Muscle layer of duodenum (tissue), 2 donors: Measurements from ENCODE around the gene ATG4B.
"Not testable (repeated sequence)": the region's sequence is repeated elsewhere in the genome, so short reads cannot be mapped to it uniquely, and the experiment has no call there.

ENCODE experiments used
- H3K27ac ChIP-seq: one replicate; pipeline ENCODE4 v1.7.0; 2013; ENCODE audit warnings: mild to moderate bottlenecking, low read length
- H3K27me3 ChIP-seq: one replicate; pipeline ENCODE4 v1.7.0; 2013; ENCODE audit warnings: low read depth, mild to moderate bottlenecking, control low read depth, low read length
- H3K36me3 ChIP-seq, 2 donors: one replicate each; pipeline ENCODE4 v1.7.0; 2013; ENCODE audit warnings: low read length in 2 of 2, control low read depth in 1 of 2, mild to moderate bottlenecking in 1 of 2; ENCODE audit not compliant: insufficient read depth in 2 of 2, control insufficient read depth in 1 of 2
- H3K4me1 ChIP-seq, 2 donors: one replicate each; pipeline ENCODE4 v1.7.0; 2013; ENCODE audit warnings: low read length in 2 of 2, mild to moderate bottlenecking in 2 of 2, control low read depth in 1 of 2, moderate library complexity in 1 of 2; ENCODE audit not compliant: insufficient read depth in 2 of 2, control insufficient read depth in 1 of 2
- H3K4me3 ChIP-seq, 2 donors: one replicate each; pipeline ENCODE4 v1.7.0; 2013; ENCODE audit warnings: low read length in 2 of 2, low read depth in 1 of 2, mild to moderate bottlenecking in 1 of 2
- H3K9me3 ChIP-seq, 2 donors: one replicate each; pipeline ENCODE4 v1.7.0; 2013; ENCODE audit warnings: low read length in 2 of 2, control low read depth in 1 of 2, mild to moderate bottlenecking in 1 of 2; ENCODE audit not compliant: control insufficient read depth in 1 of 2
- donor health status: healthy.

Gene ATG4B

GRCh38 chr2:241637018-241637794, at the start of gene ATG4B, which contains the start of gene THAP4:
ATG4B (plus strand) TSS chr2:241637693; CDS start chr2:241637715, 22 bp downstream.
THAP4 (minus strand) TSS chr2:241637158; CDS start chr2:241637017, 141 bp downstream.
- peaks cover 12 to 17% of the 10 kb centered on the region in 2 donors for H3K36me3 ChIP-seq
- H3K9me3 ChIP-seq, result no peaks in the 10 kb centered on the region
- no peaks in the 10 kb centered on the region for H3K27me3 ChIP-seq
- H3K4me1 ChIP-seq, result peaks cover 9 to 57% of the 10 kb centered on the region in 2 donors
- H3K4me3 ChIP-seq, result peak within 1 kb of the TSS; percentile 68 to 86
- H3K27ac ChIP-seq, result peak within 1 kb of the TSS; percentile 92

- not testable (repeated sequence) for H3K27me3 ChIP-seq, H3K27ac ChIP-seq
- peaks cover 20 to 22% of the 10 kb centered on the region in 2 donors for H3K9me3 ChIP-seq
Measured at GRCh38 chr2:241589863-241590262, 47.6 kb upstream of the ATG4B start.

GRCh38 chr2:241590496-241591455, 46.7 kb upstream of the ATG4B start:
- H3K36me3 ChIP-seq, result peaks cover 15 to 55% of the 10 kb centered on the region in 2 donors

More at GRCh38 chr2:241589863-241590262, 47.6 kb upstream of the ATG4B start:
- H3K4me1 ChIP-seq, H3K4me3 ChIP-seq: not testable (repeated sequence)
- peaks cover 17 to 62% of the 10 kb centered on the region in 2 donors for H3K36me3 ChIP-seq

GRCh38 chr2:241592126-241592845, 45.2 kb upstream of the ATG4B start:
- Histone ChIP-seq H3K9me3 (peaks cover under 1 to 10% of the 10 kb centered on the region in 2 donors), H3K4me3 (no peak overlapping the region), H3K4me1 (no peaks in the 10 kb centered on the region), H3K36me3 (peaks cover 16 to 41% of the 10 kb centered on the region in 2 donors), H3K27ac (no peak overlapping the region), H3K27me3 (no peaks in the 10 kb centered on the region)

More at GRCh38 chr2:241590496-241591455, 46.7 kb upstream of the ATG4B start:
- H3K27me3 ChIP-seq, H3K4me3 ChIP-seq, H3K27ac ChIP-seq, H3K4me1 ChIP-seq: not testable (repeated sequence)
- H3K9me3 ChIP-seq, result peaks cover 12 to 22% of the 10 kb centered on the region in 2 donors

GRCh38 chr2:241593271-241593670, 44.2 kb upstream of the ATG4B start:
- no peak overlapping the region for H3K27ac ChIP-seq
- peaks cover 18 to 36% of the 10 kb centered on the region in 2 donors for H3K36me3 ChIP-seq

GRCh38 chr2:241595600-241596140, 41.8 kb upstream of the ATG4B start:
- Histone ChIP-seq H3K4me1 (no peaks in the 10 kb centered on the region), H3K36me3 (peaks cover 10 to 37% of the 10 kb centered on the region in 2 donors), H3K27me3 (no peaks in the 10 kb centered on the region), H3K4me3 (no peak overlapping the region), H3K27ac (no peak overlapping the region), H3K9me3 (no peaks in the 10 kb centered on the region)

More at GRCh38 chr2:241593271-241593670, 44.2 kb upstream of the ATG4B start:
- Histone ChIP-seq H3K9me3 (peaks cover 0 to 4% of the 10 kb centered on the region in 2 donors), H3K4me1 (no peaks in the 10 kb centered on the region), H3K4me3 (no peak overlapping the region), H3K27me3 (no peaks in the 10 kb centered on the region)

- Histone ChIP-seq H3K27ac (no peak overlapping the region), H3K4me3 (no peak overlapping the region), H3K4me1 (no peaks in the 10 kb centered on the region), H3K27me3 (no peaks in the 10 kb centered on the region), H3K36me3 (peaks cover 11 to 42% of the 10 kb centered on the region in 2 donors), H3K9me3 (no peaks in the 10 kb centered on the region)
Measured at GRCh38 chr2:241597561-241597960, 39.9 kb upstream of the ATG4B start.

- no peak overlapping the region for H3K27ac ChIP-seq
Measured at GRCh38 chr2:241598061-241598460, 39.4 kb upstream of the ATG4B start.

GRCh38 chr2:241598487-241598886, 39.0 kb upstream of the ATG4B start:
- Histone ChIP-seq H3K27me3 (no peaks in the 10 kb centered on the region), H3K4me1 (no peaks in the 10 kb centered on the region), H3K4me3 (no peak overlapping the region), H3K36me3 (peaks cover 12 to 39% of the 10 kb centered on the region in 2 donors), H3K27ac (no peak overlapping the region), H3K9me3 (no peaks in the 10 kb centered on the region)

More at GRCh38 chr2:241598061-241598460, 39.4 kb upstream of the ATG4B start:
- peaks cover 11 to 42% of the 10 kb centered on the region in 2 donors for H3K36me3 ChIP-seq
- no peaks in the 10 kb centered on the region for H3K9me3 ChIP-seq
- H3K4me3 ChIP-seq, result no peak overlapping the region
- H3K4me1 ChIP-seq, result no peaks in the 10 kb centered on the region
- no peaks in the 10 kb centered on the region for H3K27me3 ChIP-seq

GRCh38 chr2:241599615-241600014, 37.9 kb upstream of the ATG4B start:
- Histone ChIP-seq H3K36me3 (peaks cover 14 to 34% of the 10 kb centered on the region in 2 donors), H3K9me3 (no peaks in the 10 kb centered on the region), H3K4me1 (no peaks in the 10 kb centered on the region), H3K4me3 (no peak overlapping the region), H3K27me3 (no peaks in the 10 kb centered on the region), H3K27ac (no peak overlapping the region)
